Brain microvascular endothelial cell (primary cell): Measurements from ENCODE around the gene BEGAIN.

Experiments used
- DNase-seq: peaks from one replicate; pipeline ENCODE4 v3.0.0-alpha.2; 2020
- H3K27ac ChIP-seq: fragments of 250-450 bp; sonication (Bioruptor Pico); 2 replicates; pipeline ENCODE4 v1.5.1; 2020; ENCODE audit warnings: mild to moderate bottlenecking, moderate library complexity
- H3K27me3 ChIP-seq: fragments of 250-450 bp; sonication (Bioruptor Pico); replicated peaks from 2 replicates; pipeline ENCODE4 v1.5.1; 2020; ENCODE audit warnings: mild to moderate bottlenecking
- H3K36me3 ChIP-seq: fragments of 250-450 bp; sonication (Bioruptor Pico); replicated peaks from 2 replicates; pipeline ENCODE4 v1.5.1; 2020; ENCODE audit warnings: mild to moderate bottlenecking
- H3K4me3 ChIP-seq: 2 replicates; pipeline ENCODE4 v1.5.1; 2011; ENCODE audit warnings: low read depth, mild to moderate bottlenecking, control low read depth, low read length, moderate library complexity
- CTCF ChIP-seq: IDR thresholded peaks from 2 replicates; pipeline ENCODE4 v1.5.1; 2011; ENCODE audit warnings: low read depth, mild to moderate bottlenecking, moderate library complexity, low read length, control low read depth, inconsistent platforms; ENCODE audit errors: missing control alignments
- in situ Hi-C: cut with HindIII; loops from 2 replicates; pipeline ENCODE4 v1.10.0; 2017; ENCODE audit warnings: low sequenced_read_pairs, low pct_ligation_motif_present

The BEGAIN gene

DNA sequence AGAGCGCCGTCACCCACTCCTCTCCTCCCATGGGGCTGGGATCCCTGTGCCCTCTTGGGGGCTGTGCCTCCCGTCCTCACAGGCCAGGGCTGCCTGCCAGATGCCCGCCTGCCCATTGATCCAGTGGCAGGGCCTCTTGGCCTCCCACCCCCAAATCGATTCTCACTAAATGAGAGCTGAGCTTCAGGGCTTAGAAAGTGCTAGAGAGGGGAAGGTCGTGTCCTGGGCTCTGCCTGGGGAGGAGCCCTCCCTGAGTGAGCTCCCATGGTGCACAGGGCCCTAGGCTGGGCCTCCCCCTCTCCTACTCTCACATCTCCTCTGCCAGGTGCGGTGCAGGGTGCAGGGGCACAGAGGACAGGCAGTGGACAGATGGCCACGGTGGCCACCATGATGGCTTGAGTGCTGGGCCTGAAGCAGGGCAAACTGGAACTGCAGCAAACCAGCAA lies 9.2 kb downstream of the BEGAIN start:
- Histone ChIP-seq H3K27me3 (peaks cover 11% of the 10 kb centered on the region), H3K4me3 (no peak overlapping the region), H3K27ac (no peak overlapping the region), H3K36me3 (no peaks in the 10 kb centered on the region)
- TF ChIP-seq CTCF = no peak
- in situ Hi-C loops = no loop called here
- DNase-seq = no peak

DNA sequence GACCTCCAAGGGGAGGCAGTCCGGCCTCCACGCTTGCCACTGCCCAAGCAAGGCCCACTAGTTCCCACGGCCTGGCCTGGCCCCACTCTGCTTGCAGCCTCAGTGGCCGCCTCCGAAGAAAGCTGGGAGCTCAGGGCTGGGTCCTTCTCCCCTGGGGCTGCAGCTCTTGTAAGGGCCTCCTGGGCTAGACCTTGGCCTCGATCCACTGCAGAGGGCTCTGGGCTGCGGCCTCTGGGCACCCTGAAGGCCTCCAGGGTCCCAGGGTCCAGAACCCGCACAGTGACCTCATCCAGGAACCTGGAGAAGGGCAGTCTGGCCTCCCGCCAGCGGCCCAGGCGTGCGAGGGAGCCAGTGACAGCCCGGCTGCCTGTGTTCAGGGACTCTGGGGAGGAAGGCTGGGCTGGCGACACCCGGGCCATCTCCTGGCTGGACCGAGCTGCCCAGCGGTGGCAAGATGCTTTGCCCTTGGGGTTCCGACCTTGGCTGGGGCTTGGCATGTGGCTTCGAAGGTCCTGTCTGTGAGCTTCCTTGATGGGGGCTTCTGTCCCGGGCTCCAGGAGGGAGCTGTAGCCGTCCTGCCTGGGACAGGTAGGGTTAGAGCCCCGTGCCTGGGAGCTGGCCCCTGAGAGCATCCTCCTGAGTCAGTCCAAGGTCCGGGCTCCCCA lies 9.8 kb downstream of the BEGAIN start:
- TF ChIP-seq CTCF = no peak
- H3K36me3 ChIP-seq = no peaks in the 10 kb centered on the region
- peaks cover 11% of the 10 kb centered on the region for H3K27me3 ChIP-seq
- no peak overlapping the region for H3K4me3 ChIP-seq
- no peak for DNase-seq
- H3K27ac ChIP-seq = no peak overlapping the region
- in situ Hi-C loops = no loop called here

DNA sequence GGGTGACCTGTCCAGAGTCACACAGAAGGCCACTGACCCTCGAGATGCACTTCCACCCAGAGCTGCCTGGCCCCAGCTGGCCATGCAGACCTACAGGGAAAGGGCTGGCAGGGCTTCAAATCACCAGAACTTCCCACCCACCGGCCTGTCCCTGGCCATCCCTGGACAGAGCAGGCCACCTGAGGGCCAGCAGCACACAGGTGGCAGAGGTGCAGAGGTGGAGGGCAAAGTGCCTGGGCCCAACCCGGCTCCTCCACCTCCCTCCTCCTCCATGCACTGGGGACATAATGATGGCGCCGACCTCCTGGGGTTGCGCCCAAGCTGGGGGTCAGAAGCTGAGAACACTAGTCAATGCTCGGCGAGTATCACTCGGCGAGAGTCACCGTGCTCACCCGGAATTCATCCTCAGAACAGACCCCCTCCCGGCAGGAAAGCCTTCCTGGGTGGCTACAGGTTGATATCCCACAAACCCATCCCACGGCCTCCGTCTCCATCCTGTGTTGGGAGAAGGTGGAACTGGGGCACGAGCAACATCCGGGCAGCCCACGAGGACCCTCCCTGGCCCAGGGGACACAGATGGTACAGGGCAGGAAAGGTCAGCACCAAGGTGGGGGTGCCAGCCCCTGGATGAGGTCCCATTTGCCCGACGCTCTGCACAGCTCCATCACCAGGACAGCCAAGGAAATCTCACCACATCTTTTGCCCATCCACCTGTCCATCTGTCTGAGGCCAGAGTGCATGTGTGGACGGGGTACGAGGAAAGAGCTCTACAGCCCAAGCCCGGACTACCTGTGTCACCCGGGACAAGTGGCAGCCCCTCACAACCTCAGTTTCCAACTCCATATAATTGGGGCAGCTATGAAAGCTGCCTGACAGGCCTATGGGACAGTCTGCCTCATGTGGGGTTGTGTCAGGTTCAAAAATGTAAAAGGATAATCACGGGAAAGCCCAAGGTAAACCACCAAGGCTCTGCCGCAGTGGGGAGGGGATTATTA lies 10.8 kb downstream of the BEGAIN start:
- Histone ChIP-seq H3K4me3 (no peak overlapping the region), H3K27ac (no peak overlapping the region), H3K36me3 (no peaks in the 10 kb centered on the region), H3K27me3 (peaks cover 12% of the 10 kb centered on the region)
- in situ Hi-C loops = no loop called here
- no peak for DNase-seq
- no peak for TF ChIP-seq CTCF

DNA sequence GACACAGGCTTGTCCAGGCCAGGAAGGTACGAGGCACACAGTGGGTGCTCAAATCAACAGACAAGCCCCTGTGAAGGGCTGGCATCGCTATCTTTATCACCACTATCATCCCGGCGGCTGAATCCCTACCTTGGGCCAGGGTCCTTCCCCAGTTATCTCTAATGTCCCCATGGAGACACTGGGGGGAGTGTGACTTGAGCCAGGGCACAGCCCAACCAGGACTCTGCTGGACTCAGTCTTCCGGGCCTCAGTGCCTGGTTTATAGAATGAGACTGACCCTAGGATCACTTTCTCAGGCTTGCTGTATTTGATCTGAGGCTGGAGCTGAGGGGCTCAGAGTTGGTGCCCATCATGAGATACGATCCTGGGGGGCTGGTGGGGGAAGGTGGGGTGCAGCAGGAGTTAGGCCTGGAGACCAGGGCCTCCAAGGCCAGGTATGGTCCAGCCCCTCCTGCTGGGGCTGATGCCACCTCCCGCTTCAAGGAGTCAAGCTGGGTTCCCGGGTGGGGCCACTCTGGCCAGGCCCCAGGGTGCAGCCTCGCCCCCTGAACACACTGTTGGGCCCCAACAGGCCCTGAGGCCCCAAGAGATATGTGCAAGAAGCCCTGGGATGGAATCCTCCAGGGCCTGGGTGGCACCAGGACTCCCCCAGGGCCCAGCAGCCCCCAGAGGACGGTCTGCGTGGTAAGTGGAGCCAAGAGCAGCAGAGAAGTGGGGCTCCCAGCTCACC lies 11.8 kb downstream of the BEGAIN start:
- Histone ChIP-seq H3K27me3 (peaks cover 17% of the 10 kb centered on the region), H3K27ac (no peak overlapping the region), H3K36me3 (no peaks in the 10 kb centered on the region), H3K4me3 (no peak overlapping the region)
- TF ChIP-seq CTCF = no peak
- no peak for DNase-seq
- in situ Hi-C loops = no loop called here

DNA sequence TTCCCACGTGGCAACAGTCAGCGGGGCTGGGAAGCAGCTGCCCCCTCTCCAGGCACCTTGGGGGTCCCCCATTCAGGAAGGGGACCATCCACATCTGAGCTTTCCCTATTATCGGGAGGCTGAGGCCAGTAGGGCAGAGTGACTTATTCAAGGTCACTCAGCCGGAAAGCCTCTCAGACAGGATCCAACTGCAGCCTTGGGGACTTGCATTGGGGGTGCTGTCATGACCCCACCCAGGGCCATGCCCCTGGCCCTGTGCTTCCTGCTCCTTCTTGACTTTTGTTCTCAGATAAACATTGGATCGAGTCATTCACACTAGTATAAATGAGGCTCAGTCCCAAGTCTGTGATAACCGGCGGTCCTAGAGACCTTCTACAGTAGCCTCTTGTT lies 12.6 kb downstream of the BEGAIN start:
- Histone ChIP-seq H3K27ac (no peak overlapping the region), H3K4me3 (no peak overlapping the region), H3K27me3 (peaks cover 24% of the 10 kb centered on the region), H3K36me3 (no peaks in the 10 kb centered on the region)
- no peak for DNase-seq
- no peak for TF ChIP-seq CTCF
- in situ Hi-C loops = no loop called here
